HG02943 (cell line): Measurements from ENCODE around the gene PLPPR2.
"Not testable (repeated sequence)": the region's sequence is repeated elsewhere in the genome, so short reads cannot be mapped to it uniquely, and the experiment has no call there.

ENCODE experiments used
- ATAC-seq: cut with Tn5 transposase; IDR thresholded peaks from one replicate; pipeline ENCODE4 v1.9.1; 2021; ENCODE audit warnings: mild to moderate bottlenecking, low read depth, moderate library complexity; ENCODE audit not compliant: unreplicated experiment

Gene PLPPR2, protein sequence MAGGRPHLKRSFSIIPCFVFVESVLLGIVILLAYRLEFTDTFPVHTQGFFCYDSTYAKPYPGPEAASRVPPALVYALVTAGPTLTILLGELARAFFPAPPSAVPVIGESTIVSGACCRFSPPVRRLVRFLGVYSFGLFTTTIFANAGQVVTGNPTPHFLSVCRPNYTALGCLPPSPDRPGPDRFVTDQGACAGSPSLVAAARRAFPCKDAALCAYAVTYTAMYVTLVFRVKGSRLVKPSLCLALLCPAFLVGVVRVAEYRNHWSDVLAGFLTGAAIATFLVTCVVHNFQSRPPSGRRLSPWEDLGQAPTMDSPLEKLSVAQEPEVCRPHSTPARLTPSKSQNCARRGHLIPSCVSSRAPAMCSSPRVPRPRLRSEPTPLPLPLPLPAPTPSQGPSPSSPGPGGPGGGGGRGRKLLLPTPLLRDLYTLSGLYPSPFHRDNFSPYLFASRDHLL

GRCh38 chr19:11355160-11356073 lies at the start of gene PLPPR2:
PLPPR2 (plus strand) TSS chr19:11355432; CDS start chr19:11357674, 2,242 bp downstream.
- no peak for ATAC-seq

DNA sequence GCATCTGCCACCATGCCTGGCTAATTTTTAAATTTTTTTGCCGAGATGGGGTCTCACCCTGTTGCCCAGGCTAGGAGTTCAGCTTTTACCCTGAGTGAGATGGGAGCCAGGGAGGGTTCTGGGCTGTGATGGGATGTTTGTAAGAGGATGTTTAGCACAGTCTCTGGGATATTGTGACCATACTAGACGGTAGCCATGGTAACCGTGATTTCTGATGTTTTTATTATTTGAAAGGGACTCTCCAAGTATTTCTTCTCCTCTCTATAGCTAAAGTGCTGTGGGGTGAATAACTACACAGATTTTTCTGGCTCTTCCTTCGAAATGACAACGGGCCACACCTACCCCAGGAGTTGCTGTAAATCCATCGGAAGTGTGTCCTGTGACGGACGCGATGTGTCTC lies 48.9 kb upstream of the PLPPR2 start:
- no peak for ATAC-seq

DNA sequence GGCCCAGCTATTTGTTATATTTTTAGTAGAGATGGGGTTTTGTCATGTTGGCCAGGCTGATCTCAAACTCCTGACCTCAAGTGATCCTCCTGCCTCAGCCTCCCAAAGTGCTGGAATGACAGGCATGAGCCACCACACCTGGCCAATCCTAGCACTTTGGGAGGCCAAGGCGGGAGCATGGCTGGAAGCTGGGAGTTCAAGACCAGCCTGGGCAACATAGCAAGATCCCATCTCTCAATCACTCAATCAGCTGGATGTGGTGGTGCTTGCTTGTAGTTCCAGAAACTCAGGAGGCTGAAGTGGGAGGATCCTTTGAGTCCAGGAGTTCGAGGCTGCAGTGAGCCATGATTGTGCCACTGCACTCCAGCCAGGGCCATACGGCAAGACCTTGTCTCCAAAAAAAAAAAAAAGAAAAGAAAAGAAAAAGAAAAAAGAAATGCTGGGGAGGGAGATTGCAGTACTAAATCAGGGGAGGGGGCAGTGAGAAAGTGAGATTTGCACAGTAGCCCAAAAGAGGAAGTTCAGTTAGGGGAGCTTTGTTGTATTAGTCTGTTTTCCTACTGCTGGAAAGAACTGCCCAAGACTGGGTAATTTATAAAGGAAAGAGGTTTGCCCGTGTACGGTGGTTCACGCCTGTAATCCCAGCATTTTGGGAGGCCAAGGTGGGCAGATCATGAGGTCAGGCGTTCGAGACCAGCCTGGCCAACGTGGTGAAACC lies 34.8 kb upstream of the PLPPR2 start:
- not testable (repeated sequence) for ATAC-seq

DNA sequence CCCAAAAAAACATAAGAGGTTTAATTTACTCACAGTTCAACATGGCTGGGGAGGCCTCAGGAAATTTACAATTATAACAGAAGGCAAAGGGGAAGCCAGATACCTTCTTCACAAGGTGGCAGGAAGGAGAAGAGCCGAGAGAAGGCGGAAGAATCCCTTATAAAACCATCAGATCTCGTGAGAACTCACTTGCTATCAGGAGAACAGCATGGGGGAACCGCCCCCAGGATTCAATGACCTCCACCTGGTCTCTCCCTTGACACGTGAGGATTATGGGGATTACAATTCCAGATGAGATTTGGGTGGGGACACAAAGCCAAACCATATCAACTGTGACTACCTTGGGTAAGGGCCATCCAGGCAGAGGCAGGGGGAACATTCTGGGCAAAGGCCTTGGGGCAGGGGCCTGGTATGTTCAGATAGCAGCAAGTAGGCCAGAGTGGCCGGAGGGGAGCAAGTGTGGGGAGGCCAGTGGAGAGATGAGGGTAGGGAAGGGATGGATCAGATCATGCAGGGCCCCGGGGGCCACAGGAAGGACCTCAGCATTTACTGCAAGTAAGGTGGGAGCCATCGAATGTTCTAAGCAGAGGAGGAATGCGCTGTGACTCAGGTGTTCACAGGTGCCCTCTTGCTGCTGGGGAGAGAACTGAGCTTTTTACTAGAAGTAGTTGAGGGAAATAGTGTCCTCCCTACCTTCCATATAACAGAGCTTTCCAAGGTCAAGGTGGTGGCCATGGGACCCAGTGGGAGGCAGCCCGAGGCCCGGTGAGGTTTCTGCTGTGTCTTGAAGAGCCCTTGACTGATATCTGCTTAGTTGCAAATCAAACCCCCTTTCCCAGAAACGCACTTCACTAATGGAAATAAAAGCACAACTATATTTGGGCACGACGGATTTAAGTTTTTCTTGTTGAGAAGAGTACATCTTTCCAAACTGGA lies 33.8 kb upstream of the PLPPR2 start:
- no peak for ATAC-seq

- no peak for ATAC-seq
These were observed 32.8 kb upstream of the PLPPR2 start for GRCh38 chr19:11322269-11323024.

- ATAC-seq = no peak
These were observed 31.6 kb upstream of the PLPPR2 start for GRCh38 chr19:11323601-11324078.

DNA sequence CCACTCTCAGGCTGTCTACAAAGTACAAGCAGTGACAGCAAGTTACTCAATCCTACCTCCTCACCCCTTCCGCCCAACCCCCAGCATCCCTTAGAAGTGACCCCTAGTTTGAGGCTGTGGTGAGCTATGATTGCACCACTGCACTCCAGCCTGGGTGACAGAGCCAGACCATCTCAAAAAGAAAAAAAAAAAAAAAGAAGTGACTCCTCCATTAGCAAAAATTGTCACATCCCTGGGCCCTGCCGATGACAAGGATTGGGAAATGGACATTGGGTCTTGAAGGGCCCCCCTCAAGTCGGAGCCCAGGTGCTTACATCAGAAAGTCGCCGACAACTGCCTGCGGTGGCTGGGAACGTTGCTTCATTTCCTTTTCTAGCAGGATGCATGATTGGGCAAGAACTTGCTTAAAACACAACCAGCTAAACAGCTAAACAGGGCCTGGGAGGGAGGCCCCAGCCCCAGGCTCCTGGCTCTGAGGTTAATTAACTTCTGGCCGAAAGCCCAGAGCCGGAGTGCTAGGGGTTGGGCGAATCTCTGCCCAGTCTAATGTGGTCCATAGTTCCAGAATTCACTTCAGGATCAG lies 31.1 kb upstream of the PLPPR2 start:
- no peak for ATAC-seq

DNA sequence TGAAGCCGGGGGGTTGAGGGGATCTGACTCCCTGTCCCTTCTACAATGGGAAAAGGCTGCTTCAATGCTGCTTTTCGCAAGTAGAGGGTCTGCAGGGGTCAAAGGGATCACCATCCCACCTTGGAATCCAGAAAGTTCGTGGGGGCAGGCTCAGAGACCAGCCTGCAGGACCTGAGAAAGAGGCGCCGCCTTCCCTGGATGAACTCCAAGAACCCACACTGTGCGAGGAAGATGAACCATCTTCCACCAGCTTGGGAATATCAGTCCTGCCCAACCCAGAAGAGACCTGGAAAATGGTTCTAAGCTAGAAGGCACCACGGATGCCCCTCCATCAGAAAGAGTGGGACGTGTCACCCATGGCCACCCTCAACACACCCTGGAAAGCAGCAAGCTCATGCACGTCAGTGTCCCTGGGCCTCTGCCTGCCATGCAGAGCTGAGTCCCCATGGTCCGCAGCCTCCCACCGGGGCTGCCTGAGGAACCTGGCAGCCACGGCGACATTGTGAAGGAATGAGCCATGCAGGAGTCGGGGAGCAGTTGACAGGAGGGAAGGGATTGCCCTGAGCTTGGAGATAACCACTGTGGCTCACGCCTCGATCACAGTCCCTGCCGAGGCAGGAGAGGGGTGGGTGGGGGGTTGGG lies 30.4 kb upstream of the PLPPR2 start:
- no peak for ATAC-seq

DNA sequence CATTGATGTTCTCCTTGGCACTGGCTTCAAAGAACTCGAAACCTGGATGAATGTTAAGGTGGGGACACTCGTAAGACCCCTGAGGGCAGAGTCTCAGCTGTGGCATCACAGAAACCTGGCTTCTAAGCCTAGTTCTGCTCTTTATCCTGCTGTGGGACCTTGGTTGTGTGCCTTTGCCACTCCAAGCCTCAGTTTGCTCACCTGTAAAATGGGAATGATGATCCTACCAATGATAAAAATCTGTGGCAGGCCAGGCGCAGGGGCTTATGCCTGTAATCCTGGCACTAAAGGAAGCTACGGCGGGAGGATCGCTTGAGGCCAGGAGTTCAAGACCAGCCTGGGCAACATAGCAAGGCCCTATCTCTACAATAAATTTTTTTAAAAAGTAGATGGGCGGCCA lies 29.7 kb upstream of the PLPPR2 start:
- no peak for ATAC-seq

DNA sequence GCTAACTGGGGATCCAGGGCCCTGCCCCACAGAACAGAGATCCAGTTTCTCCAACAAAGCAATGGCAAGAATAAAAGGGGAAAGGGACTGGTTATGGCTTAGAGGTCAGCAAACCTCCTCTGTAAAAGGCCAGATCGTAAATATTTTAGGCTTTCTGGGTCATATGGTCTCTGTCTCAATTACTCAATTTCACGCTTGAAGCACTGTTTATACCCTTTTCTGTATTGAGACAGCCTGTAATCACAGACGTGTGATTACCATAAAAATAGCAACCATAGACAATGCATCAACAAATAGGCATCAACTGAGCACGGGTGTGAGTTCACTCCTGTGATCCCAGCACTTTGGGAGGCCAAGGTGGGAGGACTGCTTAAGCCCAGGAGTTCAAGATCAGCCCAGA lies 25.1 kb upstream of the PLPPR2 start:
- no peak for ATAC-seq

DNA sequence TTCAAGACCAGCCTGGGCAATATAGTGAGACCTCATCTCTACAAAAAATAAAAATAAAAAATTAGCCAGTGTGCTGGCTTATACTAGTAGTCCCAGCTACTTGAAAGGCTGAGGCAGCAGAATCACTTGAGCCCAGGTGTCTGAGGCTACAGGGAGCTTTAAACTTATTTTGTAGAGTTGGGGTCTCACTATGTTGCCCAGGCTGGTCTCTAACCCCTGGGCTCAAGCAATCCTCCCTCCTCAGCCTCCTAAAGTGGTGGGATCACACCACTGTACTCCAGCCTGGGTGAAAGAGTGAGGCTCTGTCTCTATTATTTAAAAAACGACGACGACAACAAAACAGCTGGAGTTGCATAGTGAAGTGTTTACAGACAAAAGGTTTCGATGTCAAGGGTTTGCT lies 23.7 kb upstream of the PLPPR2 start:
- ATAC-seq = no peak

- no peak for ATAC-seq
These were observed 22.4 kb upstream of the PLPPR2 start for GRCh38 chr19:11332822-11333221.

DNA sequence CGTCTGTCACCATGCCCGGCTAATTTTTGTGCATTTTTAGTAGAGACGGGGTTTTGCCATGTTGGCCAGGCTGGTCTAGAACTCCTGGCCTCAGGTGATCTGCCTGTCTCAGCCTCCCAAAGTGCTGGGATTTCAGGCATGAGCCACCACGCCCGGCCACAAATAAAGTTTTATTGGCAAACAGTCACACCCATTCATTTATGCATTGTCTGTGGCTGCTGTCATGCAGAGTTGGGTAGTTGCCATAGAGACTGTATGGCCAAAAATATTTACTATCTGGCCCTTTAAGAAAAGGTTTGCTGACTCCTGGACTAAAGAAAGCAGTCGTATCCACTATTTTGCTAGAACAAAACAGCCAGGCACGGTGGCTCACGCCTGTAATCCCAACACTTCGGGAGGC lies 21.4 kb upstream of the PLPPR2 start:
- ATAC-seq = not testable (repeated sequence)

DNA sequence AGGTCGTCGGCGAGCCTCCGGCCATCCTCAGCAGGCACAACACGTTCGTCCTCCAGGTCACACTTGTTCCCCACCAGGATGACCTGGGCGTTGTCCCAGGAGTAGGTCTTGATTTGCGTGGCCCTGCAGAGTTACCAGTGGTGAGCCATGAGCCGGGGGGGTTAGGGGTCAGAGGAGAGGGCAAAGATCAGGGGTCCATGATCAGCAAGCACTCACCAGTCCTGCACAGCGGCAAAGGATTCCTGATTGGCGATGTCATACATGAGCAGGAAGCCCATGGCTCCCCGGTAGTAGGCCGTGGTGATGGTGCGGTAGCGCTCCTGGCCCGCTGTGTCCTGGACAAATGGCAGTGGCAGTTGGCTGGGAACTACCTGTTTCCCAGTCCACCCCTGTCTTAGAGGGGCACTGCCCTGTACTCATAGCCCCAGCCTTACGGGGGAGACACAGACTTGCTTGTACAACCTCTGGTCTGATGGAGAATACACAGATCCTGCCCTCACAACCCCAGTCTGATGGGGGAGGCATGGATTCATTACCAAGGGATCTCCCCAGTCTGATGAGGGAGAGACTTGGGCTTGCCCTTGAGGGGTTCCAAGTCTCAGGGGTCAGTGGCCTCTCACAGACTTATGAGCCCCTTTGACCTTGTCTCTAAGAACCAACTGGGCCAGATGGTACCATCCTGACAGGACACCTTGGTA lies 19.6 kb upstream of the PLPPR2 start:
- no peak for ATAC-seq

- ATAC-seq = no peak
These were observed 18.2 kb upstream of the PLPPR2 start for GRCh38 chr19:11337080-11337479.

DNA sequence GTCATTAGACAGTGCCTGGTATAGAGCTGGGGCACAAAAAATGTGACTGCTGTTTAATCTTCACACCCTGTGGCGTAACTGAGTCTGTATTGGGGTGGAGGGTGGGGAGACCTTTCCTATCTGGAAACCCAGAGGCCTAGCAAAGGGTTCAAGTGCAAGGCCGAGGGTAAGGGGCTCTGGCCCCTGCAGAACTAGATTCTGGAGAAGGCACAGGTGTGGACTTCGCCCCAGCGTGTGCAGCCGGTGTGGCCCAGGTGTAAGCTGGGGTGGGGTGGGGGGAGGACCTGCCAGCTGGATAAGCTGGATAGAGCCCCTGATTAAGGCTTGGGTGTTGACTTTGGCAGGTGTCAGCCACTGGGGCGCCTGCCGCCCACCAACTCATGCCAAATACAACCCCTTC lies 17.1 kb upstream of the PLPPR2 start:
- ATAC-seq = no peak

DNA sequence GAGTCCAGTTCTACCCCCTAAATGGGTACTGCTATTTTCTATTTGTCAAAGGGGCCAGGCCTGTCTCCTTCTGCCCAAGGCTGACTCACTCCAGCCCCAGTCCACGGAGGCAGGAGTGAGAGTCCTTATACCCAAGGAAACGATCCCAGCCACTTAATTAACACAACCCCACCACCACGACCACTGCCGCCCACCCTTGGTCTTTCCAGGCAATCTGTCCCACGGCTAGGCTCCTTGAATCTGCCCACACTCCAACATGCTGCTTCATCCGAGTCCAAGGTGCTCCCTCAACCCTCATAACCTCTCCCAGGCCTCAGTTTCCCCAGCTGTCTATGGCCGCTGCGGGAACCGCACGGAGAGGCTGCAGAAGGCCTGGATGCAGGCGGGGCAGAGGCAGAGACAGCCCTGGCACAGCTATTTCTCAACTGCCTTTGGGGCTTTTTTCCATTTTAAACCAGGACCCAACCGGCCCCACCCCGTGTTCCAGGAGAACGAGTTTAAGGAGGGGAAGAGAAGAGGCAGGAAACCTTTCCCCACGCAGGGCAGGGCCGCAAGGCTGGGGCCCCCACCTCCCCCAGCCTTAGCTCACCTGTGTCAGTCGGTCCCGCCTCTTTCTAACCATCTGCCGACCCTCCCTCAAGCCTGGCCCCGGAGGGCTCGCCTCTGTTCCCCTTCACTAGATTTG lies 16.5 kb upstream of the PLPPR2 start:
- ATAC-seq = no peak
